GM18526 (cell line): ENCODE results near the gene KYNU.

Experiments used
- POLR2A ChIP-seq: IDR thresholded peaks from 3 replicates; pipeline ENCODE4 v1.6.1; 2011; ENCODE audit not compliant: insufficient read length; ENCODE audit errors: extremely low read depth

KYNU gene

DNA sequence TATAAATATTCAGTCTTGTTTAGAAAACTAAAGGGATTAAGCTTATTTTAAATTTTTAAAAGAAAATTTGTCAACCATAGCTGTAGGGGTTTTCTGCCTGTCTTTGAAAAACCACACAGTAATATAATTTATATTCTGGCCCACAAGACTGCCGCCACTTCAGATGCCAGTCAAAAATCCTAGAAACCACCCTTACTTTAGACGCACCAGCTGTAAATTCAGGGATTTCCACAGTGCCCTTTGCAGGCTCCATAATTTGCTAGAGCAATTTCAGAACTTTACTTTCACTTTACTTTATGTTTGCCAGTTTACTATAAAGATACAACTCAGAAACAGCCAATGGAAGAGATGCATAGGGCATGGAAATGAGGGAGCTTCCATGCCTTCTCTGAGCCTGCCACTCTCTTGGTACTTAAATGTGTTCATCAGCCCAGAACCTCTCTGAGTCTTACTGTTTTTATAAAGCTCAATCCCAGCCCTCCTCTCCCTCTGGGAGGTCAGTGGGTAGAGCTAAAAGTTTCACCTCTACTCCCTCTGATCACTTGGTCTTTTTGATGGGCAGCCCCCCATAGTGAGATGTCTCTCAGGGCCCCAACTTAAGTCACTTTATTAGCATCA lies 63.3 kb downstream of the KYNU start:
- TF ChIP-seq POLR2A, result no peak

DNA sequence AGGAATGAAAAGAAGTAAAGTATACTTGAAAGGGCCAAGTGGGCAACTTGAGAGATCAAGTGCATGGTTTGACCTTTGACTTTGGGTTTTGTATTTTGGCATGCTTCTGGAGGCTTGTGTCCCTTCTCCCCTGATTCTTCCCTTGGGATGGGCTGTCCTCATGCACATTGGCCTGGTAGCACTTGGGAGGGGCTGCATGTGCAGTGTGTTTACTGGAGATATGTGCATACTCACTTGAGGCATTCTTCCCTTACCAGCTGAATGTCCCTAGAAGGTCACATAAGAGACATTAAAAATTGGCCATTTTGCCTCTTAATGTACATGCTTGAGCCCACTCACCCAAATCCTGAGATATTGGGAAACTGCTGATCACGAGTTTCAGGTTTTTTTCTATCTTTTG lies 65.2 kb downstream of the KYNU start:
- TF ChIP-seq POLR2A, result no peak

DNA sequence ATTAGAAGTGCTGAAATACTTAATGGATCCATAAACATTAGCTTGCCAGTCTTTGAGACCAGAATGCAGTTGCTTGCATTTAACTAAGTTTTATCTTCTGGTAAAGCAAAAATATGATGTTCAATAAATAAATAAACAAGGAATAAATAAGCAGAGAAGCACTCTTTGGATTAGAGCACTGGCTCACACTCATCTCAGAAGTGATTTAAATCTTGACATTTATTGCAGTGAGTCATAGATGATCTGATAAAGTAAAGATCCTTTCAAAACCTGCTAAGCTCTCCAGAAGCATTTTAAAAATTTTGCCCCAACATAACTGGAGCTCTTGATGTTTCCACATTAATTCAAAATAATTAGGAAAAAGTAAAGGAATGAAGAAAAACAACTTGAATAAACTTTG lies 66.8 kb downstream of the KYNU start:
- TF ChIP-seq POLR2A, result no peak

DNA sequence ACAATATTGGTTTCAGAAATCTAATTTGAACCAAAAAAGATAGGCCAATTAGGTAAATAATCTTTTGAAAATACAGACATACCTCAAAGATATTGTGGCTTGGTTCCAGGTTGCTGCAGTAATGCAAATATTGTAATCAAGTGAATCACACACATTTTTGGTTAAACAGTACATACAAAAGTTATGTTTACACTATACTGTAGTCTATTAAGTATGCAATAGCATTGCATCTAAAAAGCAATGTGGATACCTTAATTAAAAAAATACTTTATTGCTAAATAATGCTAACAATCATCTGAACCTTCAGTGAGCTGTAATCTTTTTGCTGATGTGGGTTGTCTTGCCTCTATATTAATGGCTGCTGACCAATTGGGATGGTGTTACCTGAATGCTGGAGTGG lies 67.3 kb downstream of the KYNU start:
- TF ChIP-seq POLR2A, result no peak

DNA sequence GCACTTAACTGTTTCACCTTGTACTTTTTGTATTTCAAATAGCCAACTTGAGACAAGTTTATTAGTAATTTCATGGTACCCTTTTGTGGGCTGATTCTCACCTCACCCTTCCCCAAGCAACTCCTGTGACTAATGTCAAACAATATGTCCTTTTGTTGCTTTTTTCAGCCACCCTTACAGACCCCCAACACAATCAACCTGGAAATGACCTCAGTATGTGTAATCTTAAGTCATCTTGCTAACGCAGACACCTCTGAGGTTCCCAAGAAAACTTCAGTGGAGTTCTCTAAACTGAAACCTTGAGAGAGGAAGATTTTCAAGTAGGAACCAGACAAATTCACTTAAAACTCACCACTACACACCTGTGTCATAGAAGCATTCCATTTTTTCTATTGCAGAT lies 69.5 kb downstream of the KYNU start:
- TF ChIP-seq POLR2A, result no peak

DNA sequence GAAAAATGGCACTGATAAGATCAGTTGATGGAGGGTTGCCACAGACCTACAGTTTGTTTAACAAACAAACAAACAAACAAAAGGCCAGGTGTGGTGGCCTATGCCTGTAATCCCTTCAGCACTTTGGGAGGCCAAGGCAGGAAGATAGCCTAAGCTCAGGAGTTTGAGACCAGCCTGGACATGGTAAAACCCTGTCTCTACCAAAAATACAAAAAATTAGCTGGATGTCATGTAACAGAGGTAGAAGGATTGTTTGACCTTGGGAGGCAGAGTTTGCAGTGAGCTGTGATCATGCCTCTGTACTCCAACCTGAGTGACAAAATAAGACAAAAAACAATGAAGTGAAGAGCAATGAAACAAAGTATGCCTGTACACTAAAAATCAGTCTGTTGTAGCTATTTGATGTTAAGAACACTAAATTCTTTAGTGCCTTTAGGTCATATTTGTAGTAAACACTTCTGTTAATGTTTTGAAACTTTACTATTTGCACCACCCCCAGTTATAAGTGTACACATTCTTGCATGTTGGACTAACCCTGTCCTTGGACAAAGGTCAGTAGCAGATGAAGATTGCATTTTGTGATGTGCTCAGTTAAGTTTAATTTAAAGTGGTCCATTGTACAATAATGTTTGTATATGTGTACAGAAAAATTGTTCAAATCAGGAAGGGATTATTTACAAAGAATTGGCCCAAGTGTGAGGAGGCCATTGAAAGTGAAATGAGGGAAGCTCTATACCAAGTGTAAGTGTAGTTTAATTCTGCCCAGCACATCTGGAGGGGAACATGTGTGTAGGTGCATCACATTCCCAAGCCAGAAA lies 73.9 kb downstream of the KYNU start:
- TF ChIP-seq POLR2A, result no peak

DNA sequence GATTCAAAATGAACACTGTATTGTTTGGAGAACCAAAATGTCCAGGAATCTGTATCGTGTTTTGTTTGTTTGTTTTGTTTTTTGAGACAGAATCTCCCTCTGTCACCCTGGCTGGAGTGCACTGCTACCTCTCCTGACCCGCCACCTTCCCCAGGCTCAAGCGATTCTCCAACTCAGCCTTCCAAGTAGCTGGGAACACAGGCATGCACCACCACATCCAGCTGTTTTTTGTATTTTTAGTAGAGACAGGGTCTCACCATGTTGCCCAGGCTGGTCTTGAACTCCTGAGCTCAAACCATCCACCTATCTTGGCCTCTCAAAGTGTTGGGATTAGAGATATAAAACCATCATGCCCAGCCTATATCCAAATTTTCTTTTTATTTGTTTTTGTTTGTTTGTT lies 74.6 kb downstream of the KYNU start:
- TF ChIP-seq POLR2A, result no peak

DNA sequence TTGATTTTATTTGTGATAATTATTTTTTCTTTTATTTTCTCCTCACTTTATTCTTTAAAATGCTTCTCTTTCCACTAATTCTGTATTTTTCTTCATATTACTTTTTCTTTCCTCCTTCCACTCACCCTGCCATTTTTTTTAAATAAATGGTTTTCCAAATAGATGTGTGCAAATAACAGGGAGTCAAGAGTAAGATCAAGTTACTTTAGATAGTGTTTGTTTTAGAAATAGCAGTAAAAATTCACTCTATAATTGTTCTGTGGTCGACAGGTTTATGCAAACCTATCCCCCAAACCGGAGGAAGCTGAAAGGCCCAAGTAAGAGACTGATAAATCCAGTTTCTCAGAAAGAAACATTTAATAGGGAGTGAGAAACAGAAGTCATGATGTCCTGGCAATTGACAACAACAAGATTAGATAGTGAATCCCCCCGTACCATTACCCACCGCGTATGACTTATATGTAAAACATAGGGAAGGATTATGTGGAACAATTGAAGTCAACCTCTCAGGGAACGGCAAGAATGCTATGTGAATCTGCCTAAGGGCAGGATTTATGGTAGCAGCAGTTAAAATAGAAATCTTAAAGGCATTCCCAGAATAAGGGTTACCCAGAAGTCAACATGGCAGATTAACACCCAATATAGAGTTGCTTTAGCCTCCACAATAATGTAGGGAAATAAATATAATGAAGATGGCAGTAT lies 75.5 kb downstream of the KYNU start:
- TF ChIP-seq POLR2A, result no peak

DNA sequence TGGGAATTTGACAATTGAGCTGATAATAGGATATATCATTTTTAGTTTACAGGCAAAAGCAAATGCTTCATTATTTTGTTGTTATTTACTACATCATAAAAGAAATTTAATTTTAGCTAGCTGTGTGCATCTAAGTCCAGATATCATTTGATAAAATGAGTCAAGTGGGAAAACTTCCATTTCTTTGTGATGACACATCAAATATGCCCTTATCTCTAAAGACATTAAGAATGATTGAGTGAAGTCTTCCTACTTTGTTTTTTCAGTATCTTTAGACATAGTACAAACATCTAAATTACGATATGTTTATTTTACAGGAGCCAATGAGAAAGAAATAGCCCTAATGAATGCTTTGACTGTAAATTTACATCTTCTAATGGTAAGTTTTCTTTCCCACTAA lies 77.0 kb downstream of the KYNU start:
- no peak for TF ChIP-seq POLR2A

DNA sequence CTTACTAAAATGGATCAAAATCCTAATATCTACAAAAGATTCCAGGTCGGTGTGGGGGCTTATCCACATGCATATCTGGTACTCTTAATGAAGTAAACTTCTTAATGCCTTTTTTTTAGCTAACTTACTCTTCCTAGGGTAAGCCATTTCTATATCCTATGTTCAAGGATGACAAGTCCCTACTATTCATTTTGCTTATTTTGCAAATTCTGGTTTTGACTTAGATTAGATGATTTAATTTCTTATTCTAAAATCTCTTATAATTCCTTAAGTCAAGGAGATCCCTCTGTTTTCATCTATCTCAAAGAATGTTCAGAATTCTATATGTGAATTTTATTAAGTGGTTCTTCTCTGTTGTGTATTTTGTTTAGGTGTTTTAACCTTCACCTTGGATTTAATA lies 79.7 kb downstream of the KYNU start:
- no peak for TF ChIP-seq POLR2A

DNA sequence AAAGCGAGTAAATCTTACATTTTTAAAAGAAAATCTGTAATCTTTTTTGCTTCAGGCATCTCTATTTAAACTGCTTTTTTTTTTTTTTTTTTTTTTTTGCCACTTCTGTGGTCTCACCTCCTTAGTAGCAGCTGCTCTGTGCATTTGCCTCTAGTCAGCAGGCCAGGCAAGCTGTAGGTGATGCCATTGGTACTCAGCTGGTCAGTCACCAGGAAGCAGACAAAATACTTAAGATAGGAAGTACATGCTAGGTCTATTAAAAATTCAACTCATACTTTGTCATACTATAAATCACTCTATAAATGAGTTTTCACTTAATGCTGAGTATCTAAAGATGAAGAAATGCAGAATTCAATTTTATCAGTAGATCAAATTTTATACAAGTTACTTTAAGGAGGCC lies 83.7 kb downstream of the KYNU start:
- no peak for TF ChIP-seq POLR2A

DNA sequence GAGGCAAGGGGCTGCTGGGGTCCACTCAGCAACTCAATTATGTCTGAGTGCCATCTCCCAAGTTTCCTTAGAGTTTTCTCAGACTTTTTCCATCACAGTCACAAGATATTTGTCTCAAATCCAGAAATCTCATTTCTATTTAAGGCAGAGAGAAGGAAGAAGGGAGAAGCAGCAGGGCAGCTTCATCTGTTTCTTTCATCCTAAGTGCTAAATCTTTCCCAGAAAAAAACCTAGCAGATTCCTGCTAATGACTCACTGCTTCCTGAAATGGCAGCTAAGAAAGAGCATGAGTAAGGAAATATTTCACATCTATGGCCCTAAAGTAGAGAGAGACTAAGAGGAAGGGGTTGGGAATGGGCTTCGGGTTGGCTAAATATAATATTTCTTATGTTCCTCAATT lies 88.0 kb downstream of the KYNU start:
- no peak for TF ChIP-seq POLR2A

DNA sequence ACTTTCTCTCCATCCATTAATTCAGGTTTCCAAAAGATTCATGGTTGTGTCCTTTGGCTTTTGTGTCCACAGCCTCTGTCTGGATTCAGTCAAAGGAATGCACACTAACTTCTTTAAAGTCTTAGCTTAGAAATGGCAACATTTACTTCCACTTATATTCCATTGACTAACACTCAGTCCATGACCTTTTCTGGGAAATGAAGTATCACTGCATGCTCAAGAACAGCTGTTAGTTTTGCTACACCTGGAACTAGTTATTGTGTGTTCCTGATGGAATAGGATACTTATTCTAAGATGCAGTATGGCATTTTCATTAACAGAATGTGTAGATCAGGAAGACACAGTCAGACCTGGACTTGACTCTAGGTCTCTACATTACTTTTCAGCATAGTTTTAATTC lies 88.8 kb downstream of the KYNU start:
- TF ChIP-seq POLR2A, result no peak

DNA sequence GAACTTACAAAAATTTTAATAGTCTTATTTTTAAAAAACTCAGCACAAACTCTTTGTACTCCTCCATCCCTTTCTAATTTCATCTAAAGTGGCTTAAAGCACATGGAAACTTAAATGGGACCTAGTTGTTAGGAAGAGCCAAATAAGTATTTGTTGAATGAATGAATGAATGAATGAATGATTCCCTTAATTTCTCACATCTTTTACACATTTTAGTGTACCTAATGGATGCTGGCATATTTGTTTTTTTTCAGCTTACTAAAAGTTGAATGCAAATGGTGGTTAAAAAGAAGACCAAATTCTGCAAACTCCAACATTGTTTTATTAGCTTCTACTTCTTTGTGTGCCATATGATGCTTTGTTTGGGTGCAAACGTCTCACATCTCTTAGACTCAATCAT lies 89.6 kb downstream of the KYNU start:
- no peak for TF ChIP-seq POLR2A

DNA sequence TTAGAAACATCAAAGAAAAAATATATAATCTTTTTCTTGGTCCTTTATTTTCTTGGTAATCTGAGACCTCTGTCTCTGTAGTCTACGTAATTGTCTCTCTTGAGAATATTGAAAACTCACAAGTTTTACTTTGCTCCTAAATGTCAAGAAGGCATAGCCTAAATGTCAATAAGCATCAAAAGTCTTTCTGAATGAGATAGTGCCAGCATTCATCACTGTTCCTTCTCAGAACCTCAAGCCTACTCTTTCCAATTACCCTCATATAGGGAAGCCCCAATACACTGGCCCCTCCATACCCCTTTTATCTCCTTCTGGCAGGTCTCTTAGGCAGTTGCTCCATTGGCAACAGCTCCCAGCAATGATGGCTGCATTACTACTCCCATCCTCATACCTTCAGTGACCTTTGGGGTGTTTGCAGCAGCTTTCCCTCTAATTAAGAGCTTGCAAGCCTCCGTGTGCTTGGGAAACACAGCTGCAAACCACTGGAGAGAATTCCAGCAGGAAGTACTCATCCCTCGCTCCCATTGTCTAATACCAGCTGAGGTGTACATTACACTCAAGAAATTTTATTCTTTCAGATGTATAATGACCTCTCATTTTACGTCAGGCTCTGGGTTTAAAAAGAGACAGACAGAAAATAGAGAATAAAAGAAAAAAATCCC lies 95.8 kb downstream of the KYNU start:
- no peak for TF ChIP-seq POLR2A

DNA sequence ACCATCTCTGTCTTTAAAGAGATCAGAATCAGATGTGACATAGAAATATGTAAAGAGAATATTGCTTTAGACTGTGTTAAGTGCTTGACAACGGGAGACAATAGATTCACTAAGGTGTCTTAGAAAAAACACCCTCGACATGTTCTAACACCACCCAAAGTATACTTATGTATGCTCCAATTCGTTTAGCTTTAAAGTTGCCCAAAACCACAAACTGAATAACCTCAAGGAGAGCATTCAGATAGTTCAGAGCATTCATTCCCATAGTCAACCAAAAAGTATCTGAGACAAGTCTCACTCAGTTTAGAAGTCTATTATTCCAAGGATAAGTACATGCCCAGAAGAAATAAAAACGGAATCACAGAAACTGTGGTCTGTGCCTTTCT lies 96.4 kb downstream of the KYNU start:
- no peak for TF ChIP-seq POLR2A
